Erythroblast (primary cell): ENCODE measurements around the gene TMEM129.

Source experiments
- GATA1 ChIP-seq: IDR thresholded peaks from 2 replicates; pipeline ENCODE4 v1.6.1; 2011; ENCODE audit warnings: low read depth, mild to moderate bottlenecking, control low read depth, low read length, moderate library complexity
- POLR2A ChIP-seq: IDR thresholded peaks from 2 replicates; pipeline ENCODE4 v1.6.1; 2011; ENCODE audit warnings: mild to moderate bottlenecking, low read length

DNA sequence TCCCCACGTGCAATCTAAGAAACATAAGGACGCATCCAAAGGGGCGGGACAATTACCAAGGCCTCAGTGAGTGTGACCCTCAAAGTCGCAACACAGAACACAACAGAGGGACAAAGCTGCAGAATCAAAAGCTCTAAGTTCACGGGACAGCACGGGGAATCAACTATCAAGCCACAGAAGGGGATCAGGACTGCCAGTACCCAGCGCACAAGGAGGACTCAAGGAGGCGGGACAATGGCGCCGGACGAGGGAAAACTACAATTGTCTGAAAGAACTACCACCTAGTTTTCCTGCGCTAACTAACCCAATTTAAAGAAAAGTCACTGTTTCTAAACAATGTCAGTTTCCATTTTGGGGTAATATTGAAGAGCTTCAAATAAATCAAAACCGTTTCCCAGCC is 38.3 kb downstream of the TMEM129 start:
- no peak for TF ChIP-seq POLR2A
- no peak for TF ChIP-seq GATA1
